ENCODE measurements around the gene FRMD4A. TPM values are rescaled to one million over a fixed set of nuclear protein-coding genes. Genes with fewer than 3 reads are reported as not detected.

Gene FRMD4A
- total RNA-seq, 2 experiments from 2014 or later: 0.30 to 0.35 TPM

GRCh38 chr10:13750299-13751190, 580.2 kb downstream of the FRMD4A start:
- Mint-ChIP-seq H3K4me1 (no peaks in the 10 kb centered on the region), H3K4me3 (no peak overlapping the region), H3K36me3 (ENCODE audit: low read depth) (no peaks in the 10 kb centered on the region), H3K27ac (no peak overlapping the region), H3K27me3 (peaks cover 43% of the 10 kb centered on the region), H3K9me3 (no peaks in the 10 kb centered on the region)
- no peak for DNase-seq
- CTCF ChIA-PET: no interaction called here
- POLR2A ChIA-PET: no interaction called here

GRCh38 chr10:13745271-13745670, 585.5 kb downstream of the FRMD4A start:
- Mint-ChIP-seq H3K9me3 (no peaks in the 10 kb centered on the region), H3K4me3 (no peak overlapping the region), H3K36me3 (ENCODE audit: low read depth) (no peaks in the 10 kb centered on the region), H3K4me1 (peaks cover 3% of the 10 kb centered on the region), H3K27me3 (peaks cover 26% of the 10 kb centered on the region), H3K27ac (no peak overlapping the region)
- no peak for DNase-seq
- POLR2A ChIA-PET: no interaction called here
- CTCF ChIA-PET: interaction anchor here (0.5 kb wide), 1 partner anchor 86 kb away, joined by 3 read pairs; no protein-coding TSS in a partner anchor

- ChIA-PET CTCF (no interaction called here), POLR2A (no interaction called here)
- H3K4me3 Mint-ChIP-seq: no peak overlapping the region
- peaks cover 3% of the 10 kb centered on the region for H3K4me1 Mint-ChIP-seq
- peaks cover 23% of the 10 kb centered on the region for H3K27me3 Mint-ChIP-seq
- DNase-seq: no peak
- no peaks in the 10 kb centered on the region for H3K36me3 Mint-ChIP-seq (ENCODE audit: low read depth)
- H3K9me3 Mint-ChIP-seq: no peaks in the 10 kb centered on the region
- H3K27ac Mint-ChIP-seq: no peak overlapping the region
Observed at GRCh38 chr10:13743963-13744362, 586.8 kb downstream of the FRMD4A start.

- no peak overlapping the region for H3K27ac Mint-ChIP-seq
- H3K36me3 Mint-ChIP-seq (ENCODE audit: low read depth): no peaks in the 10 kb centered on the region
- peaks cover 3% of the 10 kb centered on the region for H3K4me1 Mint-ChIP-seq
- no peaks in the 10 kb centered on the region for H3K9me3 Mint-ChIP-seq
- no peak for DNase-seq
- H3K27me3 Mint-ChIP-seq: peaks cover 23% of the 10 kb centered on the region
- ChIA-PET POLR2A (no interaction called here), CTCF (no interaction called here)
- no peak overlapping the region for H3K4me3 Mint-ChIP-seq
Observed at GRCh38 chr10:13743101-13743693, 587.5 kb downstream of the FRMD4A start.

GRCh38 chr10:13741438-13741837, 589.3 kb downstream of the FRMD4A start:
- Mint-ChIP-seq H3K27ac (no peak overlapping the region), H3K27me3 (peaks cover 18% of the 10 kb centered on the region), H3K36me3 (ENCODE audit: low read depth) (no peaks in the 10 kb centered on the region), H3K4me1 (peaks cover 3% of the 10 kb centered on the region), H3K4me3 (no peak overlapping the region), H3K9me3 (no peaks in the 10 kb centered on the region)
- DNase-seq: no peak
- POLR2A ChIA-PET: no interaction called here
- CTCF ChIA-PET: no interaction called here

GRCh38 chr10:13740461-13740860, 590.3 kb downstream of the FRMD4A start:
- Mint-ChIP-seq H3K27ac (no peak overlapping the region), H3K27me3 (peaks cover 11% of the 10 kb centered on the region), H3K36me3 (ENCODE audit: low read depth) (no peaks in the 10 kb centered on the region), H3K4me1 (peaks cover 3% of the 10 kb centered on the region), H3K9me3 (no peaks in the 10 kb centered on the region), H3K4me3 (no peak overlapping the region)
- CTCF ChIA-PET: no interaction called here
- POLR2A ChIA-PET: no interaction called here
- no peak for DNase-seq

- peaks cover 3% of the 10 kb centered on the region for H3K4me1 Mint-ChIP-seq
- CTCF ChIA-PET: interaction anchor here (1.4 kb wide), 1 partner anchor 80 kb away, joined by 4 read pairs; no protein-coding TSS in a partner anchor
- H3K27me3 Mint-ChIP-seq: peaks cover 6% of the 10 kb centered on the region
- H3K4me3 Mint-ChIP-seq: no peak overlapping the region
- POLR2A ChIA-PET: no interaction called here
- no peak overlapping the region for H3K27ac Mint-ChIP-seq
- no peaks in the 10 kb centered on the region for H3K9me3 Mint-ChIP-seq
- no peaks in the 10 kb centered on the region for H3K36me3 Mint-ChIP-seq (ENCODE audit: low read depth)
- no peak for DNase-seq
Observed at GRCh38 chr10:13739183-13739582, 591.5 kb downstream of the FRMD4A start.

- POLR2A ChIA-PET: no interaction called here
Observed at GRCh38 chr10:13736506-13736905, 594.2 kb downstream of the FRMD4A start.

GRCh38 chr10:13734151-13734550, 596.6 kb downstream of the FRMD4A start:
- no peaks in the 10 kb centered on the region for H3K36me3 Mint-ChIP-seq (ENCODE audit: low read depth)
- no peaks in the 10 kb centered on the region for H3K4me1 Mint-ChIP-seq
- H3K9me3 Mint-ChIP-seq: no peaks in the 10 kb centered on the region
- CTCF ChIA-PET: no interaction called here
- no peak overlapping the region for H3K27ac Mint-ChIP-seq
- H3K27me3 Mint-ChIP-seq: no peaks in the 10 kb centered on the region
- no peak overlapping the region for H3K4me3 Mint-ChIP-seq
- DNase-seq: no peak
- POLR2A ChIA-PET: no interaction called here

More at GRCh38 chr10:13736506-13736905, 594.2 kb downstream of the FRMD4A start:
- no peaks in the 10 kb centered on the region for H3K9me3 Mint-ChIP-seq
- H3K4me3 Mint-ChIP-seq: no peak overlapping the region
- DNase-seq: no peak
- no peak overlapping the region for H3K27ac Mint-ChIP-seq
- no peaks in the 10 kb centered on the region for H3K4me1 Mint-ChIP-seq
- no peaks in the 10 kb centered on the region for H3K36me3 Mint-ChIP-seq (ENCODE audit: low read depth)
- CTCF ChIA-PET: no interaction called here
- no peaks in the 10 kb centered on the region for H3K27me3 Mint-ChIP-seq

GRCh38 chr10:13733071-13733470, 597.7 kb downstream of the FRMD4A start:
- Mint-ChIP-seq H3K9me3 (no peaks in the 10 kb centered on the region), H3K4me3 (no peak overlapping the region), H3K36me3 (ENCODE audit: low read depth) (no peaks in the 10 kb centered on the region), H3K27me3 (no peaks in the 10 kb centered on the region), H3K27ac (no peak overlapping the region), H3K4me1 (no peaks in the 10 kb centered on the region)
- POLR2A ChIA-PET: no interaction called here
- DNase-seq: no peak
- CTCF ChIA-PET: no interaction called here

GRCh38 chr10:13732465-13732881, 598.3 kb downstream of the FRMD4A start:
- ChIA-PET POLR2A (no interaction called here), CTCF (no interaction called here)
- no peaks in the 10 kb centered on the region for H3K36me3 Mint-ChIP-seq (ENCODE audit: low read depth)
- no peak overlapping the region for H3K4me3 Mint-ChIP-seq
- no peak for DNase-seq
- H3K4me1 Mint-ChIP-seq: no peaks in the 10 kb centered on the region
- H3K27me3 Mint-ChIP-seq: no peaks in the 10 kb centered on the region
- H3K27ac Mint-ChIP-seq: no peak overlapping the region
- H3K9me3 Mint-ChIP-seq: no peaks in the 10 kb centered on the region

- no peaks in the 10 kb centered on the region for H3K36me3 Mint-ChIP-seq (ENCODE audit: low read depth)
- POLR2A ChIA-PET: no interaction called here
Observed at GRCh38 chr10:13731799-13732198, 598.9 kb downstream of the FRMD4A start.

GRCh38 chr10:13730956-13731355, 599.8 kb downstream of the FRMD4A start:
- Mint-ChIP-seq H3K4me1 (no peaks in the 10 kb centered on the region), H3K27ac (no peak overlapping the region), H3K9me3 (no peaks in the 10 kb centered on the region), H3K27me3 (no peaks in the 10 kb centered on the region), H3K4me3 (no peak overlapping the region), H3K36me3 (ENCODE audit: low read depth) (no peaks in the 10 kb centered on the region)
- ChIA-PET POLR2A (no interaction called here), CTCF (interaction anchor here (0.7 kb wide), 1 partner anchor 1326 kb away, joined by 3 read pairs; no protein-coding TSS in a partner anchor)
- DNase-seq: no peak

More at GRCh38 chr10:13731799-13732198, 598.9 kb downstream of the FRMD4A start:
- Mint-ChIP-seq H3K27ac (no peak overlapping the region), H3K4me1 (no peaks in the 10 kb centered on the region), H3K9me3 (no peaks in the 10 kb centered on the region), H3K27me3 (no peaks in the 10 kb centered on the region), H3K4me3 (no peak overlapping the region)
- CTCF ChIA-PET: no interaction called here
- no peak for DNase-seq

GRCh38 chr10:13730306-13730652, 600.4 kb downstream of the FRMD4A start:
- no peak overlapping the region for H3K27ac Mint-ChIP-seq
- no peak overlapping the region for H3K4me3 Mint-ChIP-seq
- no peaks in the 10 kb centered on the region for H3K27me3 Mint-ChIP-seq
- no peak for DNase-seq
- no peaks in the 10 kb centered on the region for H3K36me3 Mint-ChIP-seq (ENCODE audit: low read depth)
- H3K4me1 Mint-ChIP-seq: no peaks in the 10 kb centered on the region
- ChIA-PET POLR2A (no interaction called here), CTCF (interaction anchor here (0.7 kb wide), 1 partner anchor 1327 kb away, joined by 3 read pairs; no protein-coding TSS in a partner anchor)
- no peaks in the 10 kb centered on the region for H3K9me3 Mint-ChIP-seq

All from activated CD4-positive, alpha-beta memory T cell treated with anti-CD3 and anti-CD28 coated beads, Interleukin-2, amount 10 ng/mL, durations not matched to agents 7 days and 5 days (primary cell).